ENCODE data around the gene LRP10.
A peak's percentile ranks its signal among the peaks of the same experiment; 100 is the strongest.
"Not testable (repeated sequence)": the region's sequence is repeated elsewhere in the genome, so short reads cannot be mapped to it uniquely, and the experiment has no call there.

Gene LRP10

GRCh38 chr14:22871224-22872032 is at the start of gene LRP10:
Gene LRP10, plus strand, starts transcription at chr14:22871740. Its CDS starts 564 bp downstream, at chr14:22872304.
- peak; percentile 87 for DNase-seq

GRCh38 chr14:22822016-22822570 is 49.4 kb upstream of the LRP10 start:
- no peak for DNase-seq

GRCh38 chr14:22822571-22823098 is 48.9 kb upstream of the LRP10 start:
- DNase-seq, result peak; percentile 82

- peak; percentile 32 for DNase-seq
Measured at GRCh38 chr14:22824711-22825359, 46.7 kb upstream of the LRP10 start.

- DNase-seq, result not testable (repeated sequence)
Measured at GRCh38 chr14:22829076-22829660, 42.4 kb upstream of the LRP10 start.

- peak; percentile 95 for DNase-seq
Measured at GRCh38 chr14:22829661-22830442, 41.7 kb upstream of the LRP10 start, which contains the start of gene MRPL52. Gene MRPL52, plus strand, starts transcription at chr14:22829887. Its CDS starts 26 bp downstream, at chr14:22829913.

- DNase-seq, result no peak
Measured at GRCh38 chr14:22830443-22831010, 41.0 kb upstream of the LRP10 start.

- DNase-seq, result no peak
Measured at GRCh38 chr14:22835505-22835904, 36.0 kb upstream of the LRP10 start.

GRCh38 chr14:22836301-22837113 is 35.0 kb upstream of the LRP10 start, which contains the start of gene MMP14:
Gene MMP14, plus strand, starts transcription at chr14:22836585. Its CDS starts 233 bp downstream, at chr14:22836818.
- DNase-seq, result no peak

GRCh38 chr14:22837114-22837749 is 34.3 kb upstream of the LRP10 start:
- DNase-seq, result peak; percentile 34

GRCh38 chr14:22837750-22838538 is 33.6 kb upstream of the LRP10 start:
- no peak for DNase-seq

GRCh38 chr14:22838631-22839041 is 32.9 kb upstream of the LRP10 start:
- no peak for DNase-seq

GRCh38 chr14:22839159-22839779 is 32.3 kb upstream of the LRP10 start:
- no peak for DNase-seq

GRCh38 chr14:22841311-22841710 is 30.2 kb upstream of the LRP10 start:
- DNase-seq, result no peak

GRCh38 chr14:22841769-22842168 is 29.8 kb upstream of the LRP10 start:
- no peak for DNase-seq

GRCh38 chr14:22842211-22843122 is 29.1 kb upstream of the LRP10 start:
- no peak for DNase-seq

- DNase-seq, result no peak
Measured at GRCh38 chr14:22843123-22843925, 28.2 kb upstream of the LRP10 start.
